NCI-H526 treated with DMSO at 0.1 percent for 48 hours (cell line): ENCODE measurements around the gene PRIM2.
"Not testable (repeated sequence)": the region's sequence is repeated elsewhere in the genome, so short reads cannot be mapped to it uniquely, and the experiment has no call there.

Source experiments
- DNase-seq: peaks from one replicate; lab custom pipeline; 2025; lab: John Stamatoyannopoulos, UW

Gene PRIM2

GRCh38 chr6:57515171-57515570 lies 197.7 kb downstream of the PRIM2 start:
- not testable (repeated sequence) for DNase-seq

- DNase-seq = not testable (repeated sequence)
These were observed 198.4 kb downstream of the PRIM2 start for GRCh38 chr6:57515845-57516244.

- not testable (repeated sequence) for DNase-seq
These were observed 199.3 kb downstream of the PRIM2 start for GRCh38 chr6:57516776-57517175.

- DNase-seq = not testable (repeated sequence)
These were observed 201.8 kb downstream of the PRIM2 start for GRCh38 chr6:57519198-57519597.

GRCh38 chr6:57521085-57521484 lies 203.7 kb downstream of the PRIM2 start:
- not testable (repeated sequence) for DNase-seq

- not testable (repeated sequence) for DNase-seq
These were observed 205.8 kb downstream of the PRIM2 start for GRCh38 chr6:57523221-57523620.

GRCh38 chr6:57529755-57530154 lies 212.3 kb downstream of the PRIM2 start:
- DNase-seq = not testable (repeated sequence)

GRCh38 chr6:57532660-57533059 lies 215.2 kb downstream of the PRIM2 start:
- DNase-seq = not testable (repeated sequence)

- not testable (repeated sequence) for DNase-seq
These were observed 217.7 kb downstream of the PRIM2 start for GRCh38 chr6:57535121-57535520.

- DNase-seq = not testable (repeated sequence)
These were observed 218.6 kb downstream of the PRIM2 start for GRCh38 chr6:57535994-57536393.

GRCh38 chr6:57537916-57538315 lies 220.5 kb downstream of the PRIM2 start:
- not testable (repeated sequence) for DNase-seq

GRCh38 chr6:57551961-57552360 lies 234.5 kb downstream of the PRIM2 start:
- not testable (repeated sequence) for DNase-seq

GRCh38 chr6:57557855-57558254 lies 240.4 kb downstream of the PRIM2 start:
- DNase-seq = not testable (repeated sequence)

GRCh38 chr6:57559170-57559569 lies 241.7 kb downstream of the PRIM2 start:
- DNase-seq = not testable (repeated sequence)

- not testable (repeated sequence) for DNase-seq
These were observed 244.8 kb downstream of the PRIM2 start for GRCh38 chr6:57562233-57562632.

GRCh38 chr6:57572119-57572518 lies 254.7 kb downstream of the PRIM2 start:
- not testable (repeated sequence) for DNase-seq

GRCh38 chr6:57572844-57573243 lies 255.4 kb downstream of the PRIM2 start:
- not testable (repeated sequence) for DNase-seq

GRCh38 chr6:57577023-57577422 lies 259.6 kb downstream of the PRIM2 start:
- not testable (repeated sequence) for DNase-seq

GRCh38 chr6:57579489-57579888 lies 262.1 kb downstream of the PRIM2 start:
- DNase-seq = not testable (repeated sequence)

- not testable (repeated sequence) for DNase-seq
These were observed 264.2 kb downstream of the PRIM2 start for GRCh38 chr6:57581586-57581985.

GRCh38 chr6:57601105-57601504 lies 283.7 kb downstream of the PRIM2 start:
- DNase-seq = not testable (repeated sequence)

GRCh38 chr6:57605303-57605702 lies 287.9 kb downstream of the PRIM2 start:
- not testable (repeated sequence) for DNase-seq

GRCh38 chr6:57606331-57606730 lies 288.9 kb downstream of the PRIM2 start:
- not testable (repeated sequence) for DNase-seq

- DNase-seq = not testable (repeated sequence)
These were observed 293.2 kb downstream of the PRIM2 start for GRCh38 chr6:57610612-57611011.
